HG02852 (cell line): Measurements from ENCODE around the gene ZNF331.
A peak's percentile ranks its signal among the peaks of the same experiment; 100 is the strongest.

Experiments used
- ATAC-seq: cut with Tn5 transposase; IDR thresholded peaks from one replicate; pipeline ENCODE4 v1.9.1; 2021; ENCODE audit warnings: mild to moderate bottlenecking, moderate library complexity; ENCODE audit not compliant: unreplicated experiment

Gene ZNF331

DNA sequence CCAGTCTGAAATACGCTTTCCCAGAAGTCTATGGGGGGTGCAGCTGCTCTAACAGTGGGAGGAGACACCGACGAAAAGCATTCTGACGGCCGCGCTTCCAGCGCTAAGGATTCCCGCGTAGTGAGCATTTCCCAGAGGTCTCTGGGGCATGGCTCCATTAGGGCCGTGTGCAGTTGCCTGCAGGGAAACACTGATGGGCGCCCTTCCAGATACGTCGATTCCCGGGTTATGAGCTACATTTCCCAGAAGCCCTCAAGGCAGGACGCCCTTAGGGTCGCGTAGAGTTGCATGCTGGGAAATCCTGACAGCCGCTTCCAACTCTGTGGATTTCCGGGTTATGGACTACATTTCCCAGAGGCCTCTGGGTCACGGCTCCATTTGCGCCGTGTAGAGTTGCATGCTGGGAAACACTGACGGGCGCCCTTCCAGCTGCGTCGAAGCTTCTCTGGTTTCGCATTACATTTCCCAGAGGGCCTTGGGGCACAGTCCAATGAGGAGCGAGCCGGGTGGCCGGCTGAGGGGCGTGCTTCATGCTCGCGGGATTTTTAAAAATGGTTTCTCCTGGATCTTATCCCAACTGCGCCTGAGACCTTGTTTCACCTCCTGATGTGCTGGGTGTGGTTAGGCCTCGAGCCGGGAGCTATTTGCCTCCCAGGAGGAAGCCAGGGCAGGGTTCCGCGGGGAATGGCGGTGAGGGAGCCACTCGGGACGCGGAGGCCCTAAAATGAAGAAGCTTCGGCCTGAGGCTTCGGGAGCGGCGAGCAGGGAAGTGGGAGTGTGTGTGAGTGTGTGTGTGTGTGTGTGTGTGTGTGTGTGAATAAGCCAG, 17.2 kb upstream of the ZNF331 start:
- peak; percentile 99 for ATAC-seq

DNA sequence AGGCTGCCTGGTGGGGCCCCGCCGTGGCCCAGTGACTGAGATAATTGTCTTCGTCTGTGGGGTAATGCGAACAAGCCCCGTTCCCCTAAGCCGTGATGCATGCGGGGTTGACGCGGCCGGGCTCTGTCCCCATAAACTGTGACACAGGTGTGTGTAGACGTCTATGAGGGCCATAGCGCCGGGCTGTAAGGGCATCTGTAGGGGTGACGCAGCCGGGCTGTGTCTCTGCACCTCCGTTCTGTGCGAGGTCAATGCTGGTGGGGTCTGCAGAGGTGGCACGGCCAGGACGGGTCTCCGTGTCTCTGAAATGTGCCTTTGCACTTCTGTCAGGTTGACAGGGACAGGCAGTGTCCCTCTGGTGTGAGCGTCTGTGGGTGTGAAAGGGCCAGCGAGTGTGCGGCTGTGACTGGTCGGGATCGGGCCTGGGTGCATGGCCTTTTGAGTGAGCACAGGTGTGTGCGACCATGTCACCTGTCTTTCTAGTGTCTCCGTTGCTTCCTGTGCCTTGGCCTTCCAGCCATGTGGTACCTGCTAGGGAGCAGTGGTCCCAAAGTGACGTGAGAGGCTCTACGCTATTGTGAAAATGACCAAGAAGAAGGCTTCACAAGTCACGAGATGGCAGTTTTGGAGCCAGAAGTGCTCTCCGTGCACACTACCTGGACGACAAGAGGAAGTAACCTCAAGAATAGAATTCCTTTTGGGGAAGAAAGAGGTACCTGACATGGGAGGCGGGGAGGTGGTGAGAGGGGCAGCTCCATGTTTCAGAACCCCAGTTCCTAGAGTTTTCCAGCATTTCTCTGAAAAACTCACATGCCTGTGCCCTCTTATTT, 16.4 kb upstream of the ZNF331 start:
- no peak for ATAC-seq

DNA sequence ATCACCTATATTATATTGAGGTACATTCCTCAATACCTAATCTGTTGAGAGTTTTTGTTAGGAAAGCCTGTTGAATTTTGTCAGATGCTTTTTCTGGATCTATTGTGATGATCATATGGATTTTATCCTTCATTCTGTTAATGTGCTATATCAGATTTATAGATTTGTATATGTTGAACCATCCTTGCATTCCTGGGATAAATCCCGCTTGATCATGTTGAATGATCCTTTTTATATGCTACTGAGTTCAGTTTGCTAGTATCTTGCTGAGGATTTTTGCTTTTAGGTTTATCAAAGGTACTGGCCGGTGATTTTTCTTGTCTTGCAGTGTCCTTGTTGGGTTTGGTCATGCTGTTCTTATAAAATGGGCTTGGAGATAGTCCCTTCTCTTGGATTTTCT, 12.0 kb upstream of the ZNF331 start:
- ATAC-seq: no peak

GRCh38 chr19:53530622-53531021, 7.3 kb upstream of the ZNF331 start:
- ATAC-seq: no peak

GRCh38 chr19:53531457-53531856, 6.5 kb upstream of the ZNF331 start:
- ATAC-seq: no peak

DNA sequence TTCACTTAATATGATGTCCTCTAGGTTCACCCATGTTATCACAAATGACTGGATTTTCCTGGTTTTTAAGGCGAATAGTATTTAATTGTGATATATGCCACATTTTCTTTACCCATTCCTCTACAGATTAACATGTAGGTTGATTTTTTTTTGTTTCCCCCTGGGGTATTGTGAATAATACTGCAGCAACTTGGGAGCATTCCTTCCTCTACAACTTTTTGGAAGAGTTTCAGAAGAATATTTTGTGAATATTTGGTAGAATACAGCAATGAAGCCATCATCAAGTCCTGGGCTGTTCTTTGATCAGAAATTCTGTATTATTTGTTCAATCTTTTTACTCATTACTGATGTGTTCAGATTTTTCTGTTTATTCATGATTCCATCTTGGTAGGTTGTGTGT, 5.6 kb upstream of the ZNF331 start:
- ATAC-seq: no peak

- no peak for ATAC-seq
These were observed 1.8 kb upstream of the ZNF331 start for GRCh38 chr19:53536225-53536548.

DNA sequence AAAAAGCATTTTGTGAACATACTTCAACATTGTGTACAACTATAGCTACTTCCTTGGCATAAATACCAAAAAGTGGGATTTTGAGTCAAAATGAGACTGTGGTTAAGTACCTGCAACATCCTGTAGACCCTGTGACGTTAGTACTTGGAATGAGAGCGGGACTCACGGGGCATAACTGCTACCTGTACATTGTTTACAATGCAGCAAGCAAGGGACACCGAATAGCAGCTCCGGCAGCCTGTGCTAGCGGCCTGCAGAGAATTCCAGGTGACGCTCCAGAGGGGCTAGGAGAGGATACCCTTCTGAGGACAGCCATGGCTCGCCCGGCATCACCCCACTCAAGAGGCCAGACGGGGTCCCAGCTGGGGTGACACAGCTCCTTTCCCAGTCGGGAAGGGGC, 824 bp upstream of the ZNF331 start:
- ATAC-seq: no peak

- ATAC-seq: peak; percentile 17
These were observed 599 bp downstream of the ZNF331 start for GRCh38 chr19:53538378-53539109.

- ATAC-seq: no peak
These were observed 2.1 kb downstream of the ZNF331 start for GRCh38 chr19:53540091-53540490.

- no peak for ATAC-seq
These were observed 4.0 kb downstream of the ZNF331 start for GRCh38 chr19:53541971-53542370.

DNA sequence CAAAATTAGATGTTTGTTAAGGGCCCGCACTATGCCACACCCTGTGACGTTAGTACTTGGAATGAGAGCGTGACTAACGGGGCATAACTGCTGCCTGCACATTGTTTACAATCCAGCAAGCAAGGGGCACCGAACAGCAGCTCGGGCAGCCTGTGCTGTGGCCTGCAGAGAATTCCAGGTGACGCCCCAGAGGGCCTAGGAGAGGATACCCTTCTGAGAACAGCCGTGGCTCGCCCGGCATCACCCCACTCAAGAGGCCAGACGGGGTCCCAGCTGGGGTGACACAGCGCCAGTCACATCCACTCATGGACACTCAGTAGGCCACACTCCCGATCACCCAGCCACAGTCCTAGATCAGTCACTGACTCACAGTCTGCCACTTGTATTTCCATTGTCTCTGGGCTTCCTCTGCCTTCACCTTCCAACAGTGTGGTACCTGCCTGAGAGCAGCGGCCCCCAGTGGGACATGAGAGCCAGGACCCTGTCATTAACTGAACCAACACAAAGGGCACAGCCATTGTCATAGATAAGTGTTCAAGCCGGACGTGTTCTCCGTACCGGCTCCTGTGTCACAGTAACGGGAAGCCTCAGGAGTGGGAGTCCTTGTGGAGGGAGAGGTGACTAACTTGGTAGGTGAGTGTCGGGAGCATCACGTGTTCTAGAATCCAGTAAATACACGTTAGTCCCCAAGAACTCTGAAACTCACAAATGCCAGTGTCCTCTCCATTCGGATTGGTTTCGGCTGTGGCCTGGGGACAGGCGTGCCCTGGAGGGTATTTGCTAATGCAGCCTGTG, 7.5 kb downstream of the ZNF331 start:
- no peak for ATAC-seq

DNA sequence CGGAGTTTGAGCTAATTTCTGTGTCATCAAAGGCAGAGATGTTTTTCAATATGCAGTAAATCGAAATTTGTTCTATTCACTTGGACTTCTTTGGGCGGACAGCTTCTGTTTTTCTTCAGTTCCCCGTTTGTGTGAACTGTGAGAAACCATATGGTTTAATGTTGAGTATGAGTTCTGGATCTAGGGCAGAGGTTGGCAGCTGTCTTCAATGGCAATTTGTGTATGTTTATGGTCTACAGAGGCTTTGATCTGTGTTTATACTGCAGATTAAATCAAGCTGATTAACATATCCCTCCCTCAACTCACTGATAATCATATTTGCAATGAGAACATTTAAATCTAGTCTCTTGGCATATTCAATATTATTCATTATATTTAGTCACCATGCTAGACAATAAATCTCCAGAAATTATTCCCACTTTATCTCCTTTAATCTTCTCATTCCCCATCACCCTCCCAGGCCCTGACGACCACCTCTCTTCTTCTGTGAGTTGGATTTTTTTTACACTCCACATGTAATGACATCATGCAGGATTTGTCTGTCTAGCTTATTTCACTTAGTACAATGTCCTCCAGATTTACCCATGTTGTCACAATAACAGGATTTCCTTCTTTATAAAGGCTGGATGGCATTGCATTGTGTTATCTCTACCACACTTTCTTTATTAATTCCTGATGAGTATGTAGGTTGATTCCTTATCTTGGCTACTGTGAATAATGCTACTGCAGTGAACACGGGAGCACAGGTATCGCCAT, 9.0 kb downstream of the ZNF331 start:
- no peak for ATAC-seq

DNA sequence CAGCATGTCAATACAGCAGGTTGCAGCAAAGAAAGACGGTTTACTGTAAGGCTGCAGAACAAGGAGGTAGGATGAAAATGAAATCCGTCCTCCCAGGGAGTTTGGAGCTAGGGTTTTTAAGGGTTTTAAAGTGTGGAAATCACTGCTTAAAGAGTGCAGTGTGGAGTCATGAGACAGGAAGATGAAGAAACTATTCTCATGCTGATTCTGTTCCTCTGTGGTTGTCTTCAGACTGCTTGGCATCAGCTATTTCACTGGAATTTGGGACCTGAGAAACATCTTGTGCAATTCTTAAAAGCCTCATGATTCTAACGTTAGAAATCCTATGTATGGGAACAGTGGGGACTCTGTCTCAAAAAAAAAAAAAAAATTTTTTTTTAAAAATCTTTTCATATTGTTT, 11.4 kb downstream of the ZNF331 start:
- no peak for ATAC-seq

- ATAC-seq: no peak
These were observed 14.2 kb downstream of the ZNF331 start for GRCh38 chr19:53552001-53552721.

GRCh38 chr19:53553156-53553555, 15.2 kb downstream of the ZNF331 start:
- no peak for ATAC-seq

- peak; percentile 86 for ATAC-seq
These were observed 16.2 kb downstream of the ZNF331 start for GRCh38 chr19:53553865-53554791.

DNA sequence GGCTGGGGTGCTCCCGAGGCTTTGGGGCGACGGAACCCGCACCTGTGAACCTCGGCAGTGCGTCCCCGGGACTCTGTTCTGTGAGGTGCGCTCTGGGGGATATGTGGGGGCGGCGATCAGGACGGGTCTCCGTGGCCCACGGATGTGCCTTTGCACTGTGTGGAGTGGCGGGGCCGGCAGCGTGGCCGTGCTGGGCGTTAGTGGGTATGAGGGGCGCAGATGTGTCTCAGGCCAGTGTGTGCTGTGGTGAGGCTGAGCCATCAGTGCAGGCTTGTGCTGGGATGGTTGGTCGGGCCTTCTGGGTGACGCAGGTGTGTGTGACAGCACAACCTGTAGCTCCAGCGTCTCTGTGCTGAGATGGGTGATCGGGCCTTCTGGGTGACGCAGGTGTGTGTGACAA, 16.9 kb downstream of the ZNF331 start:
- ATAC-seq: no peak
